ENCODE measurements around the gene ELAVL2.

ELAVL2 gene

GRCh38 chr9:23747088-23748075, 78.7 kb downstream of the ELAVL2 start:
- no peak overlapping the region for H3K4me3 ChIP-seq (ENCODE audit: control insufficient read depth, low read depth, low read length)
- no peak for DNase-seq (ENCODE audit: low read depth)
- no peak for TF ChIP-seq CTCF (conservative IDR thresholded peaks at IDR 0.05; ENCODE audit: control insufficient read depth, insufficient read depth, low read depth, low read length)

GRCh38 chr9:23746317-23746716, 79.7 kb downstream of the ELAVL2 start:
- H3K4me3 ChIP-seq (ENCODE audit: control insufficient read depth, low read depth, low read length) = no peak overlapping the region
- TF ChIP-seq CTCF (conservative IDR thresholded peaks at IDR 0.05; ENCODE audit: control insufficient read depth, insufficient read depth, low read depth, low read length) = no peak
- no peak for DNase-seq (ENCODE audit: low read depth)

GRCh38 chr9:23743036-23743435, 83.0 kb downstream of the ELAVL2 start:
- no peak for TF ChIP-seq CTCF (conservative IDR thresholded peaks at IDR 0.05; ENCODE audit: control insufficient read depth, insufficient read depth, low read depth, low read length)
- H3K4me3 ChIP-seq (ENCODE audit: control insufficient read depth, low read depth, low read length) = no peak overlapping the region
- no peak for DNase-seq (ENCODE audit: low read depth)

- no peak overlapping the region for H3K4me3 ChIP-seq (ENCODE audit: control insufficient read depth, low read depth, low read length)
- no peak for TF ChIP-seq CTCF (conservative IDR thresholded peaks at IDR 0.05; ENCODE audit: control insufficient read depth, insufficient read depth, low read depth, low read length)
These were observed 84.7 kb downstream of the ELAVL2 start for GRCh38 chr9:23741351-23741750.

GRCh38 chr9:23740531-23740930, 85.5 kb downstream of the ELAVL2 start:
- DNase-seq (ENCODE audit: low read depth) = no peak
- H3K4me3 ChIP-seq (ENCODE audit: control insufficient read depth, low read depth, low read length) = no peak overlapping the region
- no peak for TF ChIP-seq CTCF (conservative IDR thresholded peaks at IDR 0.05; ENCODE audit: control insufficient read depth, insufficient read depth, low read depth, low read length)

More at GRCh38 chr9:23741351-23741750, 84.7 kb downstream of the ELAVL2 start:
- DNase-seq (ENCODE audit: low read depth) = no peak

- TF ChIP-seq CTCF (conservative IDR thresholded peaks at IDR 0.05; ENCODE audit: control insufficient read depth, insufficient read depth, low read depth, low read length) = no peak
- no peak for DNase-seq (ENCODE audit: low read depth)
- no peak overlapping the region for H3K4me3 ChIP-seq (ENCODE audit: control insufficient read depth, low read depth, low read length)
These were observed 86.3 kb downstream of the ELAVL2 start for GRCh38 chr9:23739753-23740152.
